Effector memory CD4-positive, alpha-beta T cell (primary cell): ENCODE data around the gene ASGR1.

Experiments used
- DNase-seq, 3 donors: peaks; one replicate each; pipeline ENCODE4 v3.0.0-alpha.2; 2020
- H3K27ac ChIP-seq: 2 replicates; pipeline ENCODE4 v1.7.0; 2013; ENCODE audit warnings: mild to moderate bottlenecking, low read length, moderate library complexity; ENCODE audit not compliant: insufficient read depth, poor library complexity, severe bottlenecking
- H3K27me3 ChIP-seq: replicated peaks from 2 replicates; pipeline ENCODE4 v1.7.0; 2013; ENCODE audit warnings: mild to moderate bottlenecking, low read length; ENCODE audit not compliant: insufficient read depth, control insufficient read depth, poor library complexity, severe bottlenecking
- H3K36me3 ChIP-seq: 2 replicates; pipeline ENCODE4 v1.7.0; 2013; ENCODE audit warnings: mild to moderate bottlenecking, low read length, moderate library complexity; ENCODE audit not compliant: control insufficient read depth, insufficient read depth
- H3K4me1 ChIP-seq: 2 replicates; pipeline ENCODE4 v1.7.0; 2013; ENCODE audit warnings: low read length, mild to moderate bottlenecking; ENCODE audit not compliant: control insufficient read depth, insufficient read depth, poor library complexity, severe bottlenecking
- H3K4me3 ChIP-seq: 2 replicates; pipeline ENCODE4 v1.7.0; 2013; ENCODE audit warnings: low read length, low read depth, mild to moderate bottlenecking; ENCODE audit not compliant: insufficient read depth, poor library complexity, severe bottlenecking
- H3K9me3 ChIP-seq: 2 replicates; pipeline ENCODE4 v1.7.0; 2013; ENCODE audit warnings: mild to moderate bottlenecking, low read length, moderate library complexity; ENCODE audit not compliant: control insufficient read depth

ASGR1 gene

GRCh38 chr17:7215652-7216180 lies 36.5 kb upstream of the ASGR1 start:
- no peak for DNase-seq
- peak overlapping the region; percentile 96 for H3K27ac ChIP-seq
- H3K9me3 ChIP-seq: no peaks in the 10 kb centered on the region
- no peaks in the 10 kb centered on the region for H3K36me3 ChIP-seq
- no peaks in the 10 kb centered on the region for H3K27me3 ChIP-seq
- H3K4me3 ChIP-seq: no peak overlapping the region
- peaks cover 35% of the 10 kb centered on the region for H3K4me1 ChIP-seq

GRCh38 chr17:7215136-7215638 lies 36.0 kb upstream of the ASGR1 start:
- Histone ChIP-seq H3K4me1 (peaks cover 30% of the 10 kb centered on the region), H3K27ac (peak overlapping the region; percentile 96), H3K36me3 (no peaks in the 10 kb centered on the region), H3K27me3 (no peaks in the 10 kb centered on the region), H3K4me3 (peak overlapping the region; percentile 45), H3K9me3 (no peaks in the 10 kb centered on the region)
- no peak for DNase-seq

DNA sequence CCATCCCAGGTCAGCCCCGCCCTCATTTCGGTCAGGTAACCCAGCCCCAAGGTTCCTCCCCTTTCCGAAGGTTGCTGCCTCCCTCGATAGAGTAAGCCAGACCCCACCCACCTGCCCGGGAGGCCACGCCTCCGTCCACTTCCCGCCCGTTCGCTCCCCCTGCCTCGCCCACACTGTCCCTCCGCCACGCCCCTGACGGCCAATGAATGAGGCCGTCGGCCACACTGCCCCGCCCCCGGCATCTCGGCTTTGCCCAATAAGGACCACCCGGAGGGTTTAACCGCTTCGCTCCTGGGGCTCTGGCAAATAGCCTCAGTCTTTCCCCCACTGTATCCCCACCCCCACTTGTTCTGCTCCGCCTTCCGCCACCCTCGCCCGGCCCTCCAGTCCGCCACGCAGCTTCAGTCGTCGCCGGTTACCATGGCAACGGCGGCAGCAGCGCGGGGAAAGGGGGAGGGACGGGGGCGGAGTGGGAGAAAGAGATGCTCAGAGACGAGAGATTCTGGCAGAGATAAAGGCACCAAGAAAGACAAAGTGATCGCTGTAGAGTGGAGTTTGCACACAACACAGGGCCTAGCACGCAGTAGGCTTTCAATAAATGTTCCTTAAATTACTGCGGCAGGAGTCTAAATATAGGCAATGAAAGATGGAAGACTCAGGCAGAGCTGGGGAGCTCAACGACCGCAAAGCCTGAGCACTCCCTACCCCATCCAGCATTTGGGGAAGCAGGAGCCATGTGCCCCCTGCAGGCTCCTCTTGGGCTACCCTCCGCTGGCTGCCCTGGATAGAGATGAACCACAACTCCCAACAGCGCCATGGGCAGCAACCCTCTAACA lies 35.3 kb upstream of the ASGR1 start:
- Histone ChIP-seq H3K4me1 (peaks cover 24% of the 10 kb centered on the region), H3K27ac (peak overlapping the region; percentile 96), H3K4me3 (peak overlapping the region; percentile 45), H3K36me3 (no peaks in the 10 kb centered on the region), H3K9me3 (no peaks in the 10 kb centered on the region), H3K27me3 (no peaks in the 10 kb centered on the region)
- DNase-seq: peak; percentile 97 to 98 (median 98)

GRCh38 chr17:7213895-7214299 lies 34.7 kb upstream of the ASGR1 start:
- peak overlapping the region; percentile 45 for H3K4me3 ChIP-seq
- H3K4me1 ChIP-seq: peaks cover 20% of the 10 kb centered on the region
- no peaks in the 10 kb centered on the region for H3K27me3 ChIP-seq
- peak overlapping the region; percentile 96 for H3K27ac ChIP-seq
- no peaks in the 10 kb centered on the region for H3K9me3 ChIP-seq
- DNase-seq: peak in 2 of 3 donors; percentile 70 to 71
- H3K36me3 ChIP-seq: no peaks in the 10 kb centered on the region

- DNase-seq: no peak
- no peak overlapping the region for H3K4me3 ChIP-seq
Observed at GRCh38 chr17:7211491-7212273, 32.5 kb upstream of the ASGR1 start.

DNA sequence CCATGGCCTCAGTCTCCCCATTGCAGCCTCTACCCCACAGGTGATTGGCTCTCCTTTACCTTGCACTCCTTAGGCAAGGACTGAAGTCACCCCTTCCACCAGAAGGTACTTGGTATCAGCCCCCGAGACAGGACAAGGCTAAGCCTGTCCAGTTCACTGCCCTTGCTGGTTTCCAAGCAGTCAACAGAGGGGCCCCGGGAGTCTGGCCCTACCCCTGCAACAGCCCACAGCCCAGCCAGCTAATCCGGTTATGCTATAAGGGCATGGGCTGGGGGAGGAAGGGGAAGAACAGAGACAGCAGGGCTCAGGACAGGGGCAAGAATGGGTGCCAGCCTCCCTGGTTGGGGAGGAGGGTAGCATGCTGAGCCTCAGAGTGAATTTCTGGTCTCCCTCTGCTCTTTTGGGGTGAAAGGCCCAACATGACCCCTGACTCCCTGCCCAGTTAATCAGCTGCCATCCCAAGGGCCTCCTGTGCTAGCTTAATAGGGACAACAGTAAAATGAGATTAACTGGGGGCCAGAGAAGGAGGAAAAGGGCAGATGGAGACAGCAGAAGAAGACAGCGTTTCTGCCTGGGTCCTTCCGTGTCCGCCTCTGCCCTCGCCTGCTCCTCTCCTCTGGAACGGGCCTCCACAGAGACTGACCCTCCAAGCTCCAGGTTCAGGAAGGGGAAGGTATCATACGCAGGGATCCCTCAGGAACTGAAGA lies 29.7 kb upstream of the ASGR1 start:
- no peaks in the 10 kb centered on the region for H3K27me3 ChIP-seq
- H3K36me3 ChIP-seq: no peaks in the 10 kb centered on the region
- no peak for DNase-seq
- peaks cover 16% of the 10 kb centered on the region for H3K4me1 ChIP-seq
- H3K9me3 ChIP-seq: no peaks in the 10 kb centered on the region
- H3K27ac ChIP-seq: no peak overlapping the region
- no peak overlapping the region for H3K4me3 ChIP-seq

More at GRCh38 chr17:7211491-7212273, 32.5 kb upstream of the ASGR1 start:
- no peaks in the 10 kb centered on the region for H3K36me3 ChIP-seq
- no peaks in the 10 kb centered on the region for H3K9me3 ChIP-seq
- no peaks in the 10 kb centered on the region for H3K27me3 ChIP-seq
- no peak overlapping the region for H3K27ac ChIP-seq
- H3K4me1 ChIP-seq: peaks cover 9% of the 10 kb centered on the region

DNA sequence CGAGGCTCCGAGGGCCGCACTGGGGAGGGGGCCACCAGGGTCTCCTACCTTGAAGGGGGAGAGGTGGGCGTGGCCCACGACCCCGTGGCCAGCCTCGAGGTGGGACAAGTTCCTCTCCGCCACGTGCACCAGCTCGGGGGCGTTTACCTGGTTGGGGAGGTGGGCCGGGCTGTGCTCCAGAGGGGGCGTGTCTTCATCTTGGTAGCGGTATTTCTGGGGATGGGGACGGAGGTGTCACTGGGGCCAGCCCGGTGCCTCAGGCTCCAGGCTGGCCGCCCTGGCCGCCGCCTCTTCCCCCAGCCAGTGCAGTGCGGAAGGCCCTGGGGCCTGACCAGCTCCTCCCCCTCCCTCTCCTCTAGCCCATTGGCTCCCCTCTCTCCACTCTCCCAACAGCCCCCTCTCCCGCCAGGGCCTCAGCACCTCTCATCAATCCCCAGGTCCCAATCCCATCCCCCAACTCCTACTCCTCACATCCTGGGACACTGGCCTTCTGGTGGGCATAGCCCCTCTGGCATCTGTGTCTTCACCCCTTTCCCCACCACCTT lies 28.9 kb upstream of the ASGR1 start:
- peaks cover 16% of the 10 kb centered on the region for H3K4me1 ChIP-seq
- no peaks in the 10 kb centered on the region for H3K36me3 ChIP-seq
- no peak for DNase-seq
- no peaks in the 10 kb centered on the region for H3K27me3 ChIP-seq
- no peak overlapping the region for H3K4me3 ChIP-seq
- H3K9me3 ChIP-seq: no peaks in the 10 kb centered on the region
- no peak overlapping the region for H3K27ac ChIP-seq

- Histone ChIP-seq H3K4me1 (peaks cover 16% of the 10 kb centered on the region), H3K27me3 (no peaks in the 10 kb centered on the region), H3K36me3 (no peaks in the 10 kb centered on the region), H3K27ac (peak overlapping the region; percentile 90), H3K4me3 (no peak overlapping the region), H3K9me3 (no peaks in the 10 kb centered on the region)
- DNase-seq: no peak
Observed at GRCh38 chr17:7207120-7208001, 28.2 kb upstream of the ASGR1 start.

DNA sequence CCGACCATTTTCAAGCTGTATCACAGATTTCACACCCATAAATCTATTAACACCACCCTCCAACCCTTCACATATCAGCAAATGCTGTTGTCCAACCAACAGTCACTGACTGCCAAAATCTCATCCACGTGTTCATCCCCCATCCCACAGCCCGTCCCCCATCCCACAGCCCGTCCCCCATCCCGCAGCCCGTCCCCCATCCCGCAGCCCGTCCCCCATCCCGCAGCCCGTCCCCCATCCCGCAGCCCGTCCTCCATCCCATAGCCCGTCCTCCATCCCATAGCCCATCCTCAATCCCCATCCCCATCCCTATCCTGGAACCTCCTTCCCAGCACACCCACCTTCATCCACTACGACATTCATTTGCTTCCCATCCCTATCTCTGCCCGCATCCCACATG lies 26.4 kb upstream of the ASGR1 start:
- Histone ChIP-seq H3K27ac (peak overlapping the region; percentile 90), H3K4me1 (peaks cover 16% of the 10 kb centered on the region)

More for the DNA sequence above, 26.4 kb upstream of the ASGR1 start:
- Histone ChIP-seq H3K9me3 (no peaks in the 10 kb centered on the region), H3K4me3 (peak overlapping the region; percentile 59), H3K27me3 (no peaks in the 10 kb centered on the region), H3K36me3 (no peaks in the 10 kb centered on the region)
- no peak for DNase-seq
